Lung (tissue), 12 donors: ENCODE data around the gene VDR. TPM values are rescaled to one million over a fixed set of nuclear protein-coding genes. Genes with fewer than 3 reads are reported as not detected.

Experiments used
- ATAC-seq: fragments of 200-7000 bp; cut with Tn5 transposase; one replicate; pipeline ENCODE4 v1.9.1; 2020; ENCODE audit warnings: moderate number of reproducible peaks; ENCODE audit not compliant: insufficient read depth, low FRiP score
- DNase-seq, 3 donors: peaks; one replicate each; pipeline ENCODE4 v3.0.0-alpha.2; 2013 to 2017
- H3K27ac ChIP-seq, 2 donors: one replicate each; pipeline ENCODE4 v1.5.1; 2013; ENCODE audit warnings: mild to moderate bottlenecking in 2 of 2, moderate library complexity in 2 of 2, control low read depth in 1 of 2, inconsistent platforms in 1 of 2, low read depth in 1 of 2, low read length in 1 of 2
- H3K27me3 ChIP-seq, 3 donors: one replicate each; pipeline ENCODE4 v1.5.1; 2013; ENCODE audit warnings: low read length in 2 of 3; ENCODE audit not compliant: control insufficient read depth in 3 of 3, insufficient read depth in 3 of 3
- H3K36me3 ChIP-seq, 4 donors: one replicate each; pipeline ENCODE4 v1.5.1; 2013; ENCODE audit warnings: low read length in 4 of 4, mild to moderate bottlenecking in 1 of 4, moderate library complexity in 1 of 4; ENCODE audit not compliant: control insufficient read depth in 4 of 4, insufficient read depth in 4 of 4
- H3K4me1 ChIP-seq, 5 donors: one replicate each; pipeline ENCODE4 v1.5.1; 2013; ENCODE audit warnings: low read length in 5 of 5, mild to moderate bottlenecking in 2 of 5, moderate library complexity in 1 of 5; ENCODE audit not compliant: control insufficient read depth in 5 of 5, insufficient read depth in 5 of 5
- H3K4me3 ChIP-seq: one replicate; pipeline ENCODE4 v1.5.1; 2013; ENCODE audit warnings: mild to moderate bottlenecking, control low read depth, moderate library complexity
- H3K9ac ChIP-seq, 2 donors: one replicate each; pipeline ENCODE4 v1.5.1; 2013; ENCODE audit warnings: low read length in 2 of 2, control low read depth in 1 of 2; ENCODE audit not compliant: insufficient read depth in 1 of 2
- H3K9me3 ChIP-seq, 4 donors: one replicate each; pipeline ENCODE4 v1.5.1; 2013; ENCODE audit warnings: low read length in 3 of 4, mild to moderate bottlenecking in 1 of 4, moderate library complexity in 1 of 4; ENCODE audit not compliant: control insufficient read depth in 4 of 4, insufficient read depth in 3 of 4
- WGBS, 2 donors: extraction: QIAGEN DNeasy Blood & Tissue Kit; methylation state at CpG; one replicate each; pipeline ENCODE4 v1.1.7; 2013; 5-methylcytosine and 5-hydroxymethylcytosine counted together
- polyA plus RNA-seq, 2 donors: library from polyadenylated mRNA; stranded (reverse); fragments of 200-250 nt; gene quantifications; one replicate each; pipeline ENCODE4 v1.2.1, GENCODE V29; 2013
- total RNA-seq, 2 donors: library from RNA; depleted of rRNA in 1 of 2; stranded (reverse); fragments of >200 nt in 1 of 2; gene quantifications; one replicate each; pipeline ENCODE4 v1.2.1, GENCODE V29; 2014 to 2021
- TF ChIP-seq, protein P1 (sequence below): IDR thresholded peaks from 2 replicates; pipeline ENCODE4 v1.5.1; 2012; ENCODE audit warnings: mild to moderate bottlenecking; ENCODE audit errors: control extremely low read depth, extremely low read depth
- donor health status: control.
- donor health status: control.
- donor health status: Bipolar disorder and iron deficiency.
- donor health status: healthy.
- donor health status: DM: yes; HTN: yes; CAD: no.

VDR gene
- total and polyA plus RNA-seq, 4 donors, result 4.4 to 27.4 (median 14.3) TPM

DNA sequence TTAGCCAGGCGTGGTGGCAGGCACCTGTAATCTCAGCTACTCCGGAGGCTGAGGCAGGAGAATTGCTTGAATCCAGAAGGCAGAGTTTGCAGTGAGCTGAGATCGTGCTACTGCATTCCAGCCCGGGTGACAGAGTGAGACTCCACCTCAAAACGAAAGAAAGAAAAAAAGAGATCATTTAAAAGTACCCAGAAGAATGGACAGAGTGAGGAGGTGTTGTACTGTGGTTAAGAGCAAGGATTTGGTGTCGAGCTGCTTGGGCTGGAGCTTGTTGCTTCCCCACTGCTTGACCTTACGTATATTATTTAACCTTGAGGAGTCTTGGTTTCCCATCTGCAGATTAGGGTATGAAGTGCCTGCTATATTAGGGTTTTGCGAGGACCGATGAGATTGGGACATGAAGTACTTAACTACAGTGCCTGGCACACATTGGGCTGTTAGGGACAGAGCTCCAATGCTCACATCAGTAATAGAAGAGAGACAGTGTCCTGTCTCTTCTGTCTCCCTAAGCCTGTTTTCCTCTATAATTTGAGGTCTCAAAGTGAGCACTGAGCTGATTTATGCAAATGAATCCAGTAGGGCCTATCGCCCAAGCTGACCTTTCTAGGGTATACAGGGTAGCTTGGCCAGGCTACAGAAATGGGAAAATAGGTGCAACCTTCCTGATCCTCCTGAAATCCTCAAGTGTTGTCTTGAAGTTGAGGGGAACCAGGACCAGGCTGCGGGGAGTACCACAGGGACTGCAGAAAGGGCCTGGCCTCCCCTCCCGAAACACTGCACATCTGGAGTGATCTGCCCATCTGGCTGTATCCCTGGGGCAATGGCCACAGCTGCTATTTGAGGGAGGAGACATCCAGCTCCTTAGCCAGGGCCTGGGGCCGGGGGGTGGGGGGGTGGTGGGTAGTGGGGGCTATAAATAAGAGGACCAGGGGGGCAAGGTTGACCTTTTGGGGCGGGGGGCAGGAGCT, 76.5 kb downstream of the VDR start:
- H3K4me3 ChIP-seq, result no peak overlapping the region
- ATAC-seq (no peak), DNase-seq (peak in 1 of 3 donors; percentile 25)
- peak overlapping the region; percentile 81 to 93 for H3K27ac ChIP-seq
- TF ChIP-seq, protein P1, sequence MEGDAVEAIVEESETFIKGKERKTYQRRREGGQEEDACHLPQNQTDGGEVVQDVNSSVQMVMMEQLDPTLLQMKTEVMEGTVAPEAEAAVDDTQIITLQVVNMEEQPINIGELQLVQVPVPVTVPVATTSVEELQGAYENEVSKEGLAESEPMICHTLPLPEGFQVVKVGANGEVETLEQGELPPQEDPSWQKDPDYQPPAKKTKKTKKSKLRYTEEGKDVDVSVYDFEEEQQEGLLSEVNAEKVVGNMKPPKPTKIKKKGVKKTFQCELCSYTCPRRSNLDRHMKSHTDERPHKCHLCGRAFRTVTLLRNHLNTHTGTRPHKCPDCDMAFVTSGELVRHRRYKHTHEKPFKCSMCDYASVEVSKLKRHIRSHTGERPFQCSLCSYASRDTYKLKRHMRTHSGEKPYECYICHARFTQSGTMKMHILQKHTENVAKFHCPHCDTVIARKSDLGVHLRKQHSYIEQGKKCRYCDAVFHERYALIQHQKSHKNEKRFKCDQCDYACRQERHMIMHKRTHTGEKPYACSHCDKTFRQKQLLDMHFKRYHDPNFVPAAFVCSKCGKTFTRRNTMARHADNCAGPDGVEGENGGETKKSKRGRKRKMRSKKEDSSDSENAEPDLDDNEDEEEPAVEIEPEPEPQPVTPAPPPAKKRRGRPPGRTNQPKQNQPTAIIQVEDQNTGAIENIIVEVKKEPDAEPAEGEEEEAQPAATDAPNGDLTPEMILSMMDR, result no peak
- H3K9ac ChIP-seq, result peak overlapping the region in 1 of 2 donors; percentile 49
- no peaks in the 10 kb centered on the region for H3K9me3 ChIP-seq
- no peaks in the 10 kb centered on the region for H3K36me3 ChIP-seq
- 52 to 62% methylated on average over 14 of the region's 14 CpGs for WGBS, 2 donors
- no peaks in the 10 kb centered on the region for H3K27me3 ChIP-seq
- H3K4me1 ChIP-seq, result peaks cover 12 to 33% (median 18%) of the 10 kb centered on the region in 5 donors

DNA sequence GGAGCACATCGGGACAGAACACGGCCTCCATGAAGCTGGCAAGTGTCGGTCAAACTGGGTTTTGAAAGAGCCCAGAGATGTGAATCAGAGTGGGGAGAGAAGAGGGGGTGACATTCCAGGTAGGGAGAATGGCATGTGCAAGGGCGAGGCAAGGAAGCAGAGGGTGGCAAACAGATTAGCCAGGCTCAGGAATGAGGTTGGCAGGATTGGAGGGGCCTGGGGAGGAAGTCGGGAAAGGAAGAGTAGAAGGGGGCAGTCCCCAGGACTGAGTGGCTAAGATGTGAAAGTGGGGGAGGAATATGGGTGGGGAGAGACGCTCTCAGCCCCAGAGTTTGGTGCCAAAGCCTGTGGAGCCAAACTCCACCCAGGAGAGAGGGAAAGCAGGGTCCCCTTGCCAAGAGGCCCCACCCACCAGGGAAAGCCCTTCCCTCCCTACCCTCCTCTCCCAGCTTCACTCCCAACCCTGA, 79.6 kb downstream of the VDR start:
- ATAC-seq, result peak; percentile 67
- H3K4me3 ChIP-seq, result no peak overlapping the region
- TF ChIP-seq, protein P1, result no peak
- peaks cover 17 to 47% (median 28%) of the 10 kb centered on the region in 5 donors for H3K4me1 ChIP-seq
- H3K9ac ChIP-seq, result no peak overlapping the region
- H3K36me3 ChIP-seq, result no peaks in the 10 kb centered on the region
- peak overlapping the region; percentile 7 to 75 for H3K27ac ChIP-seq
- no peaks in the 10 kb centered on the region for H3K9me3 ChIP-seq
- DNase-seq, result peak in 1 of 3 donors; percentile 46
- H3K27me3 ChIP-seq, result no peaks in the 10 kb centered on the region
- WGBS, 2 donors, result 54 to 74% methylated on average over 6 of the region's 6 CpGs

DNA sequence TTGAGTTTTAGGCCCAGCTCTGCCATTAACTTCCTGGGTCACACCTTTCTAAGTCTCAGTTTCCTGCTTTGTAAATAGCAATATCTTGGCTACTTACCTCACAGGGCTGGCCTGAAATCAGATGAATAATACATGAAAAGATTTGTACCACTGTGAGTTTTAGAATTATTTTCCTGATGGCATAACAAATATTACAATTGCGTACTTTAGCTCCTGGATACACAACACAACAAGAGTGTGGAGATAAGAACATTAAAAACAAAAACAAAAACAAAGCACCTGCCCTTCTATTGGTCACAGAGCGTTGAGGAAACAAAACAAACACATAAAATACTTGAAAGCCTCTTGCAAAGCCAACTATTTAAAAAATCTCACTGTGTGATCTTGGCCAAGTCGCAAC, 80.2 kb downstream of the VDR start:
- Histone ChIP-seq H3K4me1 (peaks cover 19 to 47% (median 27%) of the 10 kb centered on the region in 5 donors), H3K27me3 (no peaks in the 10 kb centered on the region), H3K9ac (no peak overlapping the region), H3K27ac (peak overlapping the region; percentile 7 to 96), H3K36me3 (no peaks in the 10 kb centered on the region), H3K4me3 (no peak overlapping the region), H3K9me3 (no peaks in the 10 kb centered on the region)
- DNase-seq (no peak), ATAC-seq (no peak)
- TF ChIP-seq, protein P1, result no peak
- WGBS, 2 donors, result 64 to 88% methylated on average over 3 of the region's 3 CpGs
